ENCODE results near the gene SYPL1. TPM values are rescaled to one million over a fixed set of nuclear protein-coding genes. Genes with fewer than 3 reads are reported as not detected.

Gene SYPL1
- total RNA-seq, 2 donors from 2014 or later: 71.9 to 87.1 TPM

DNA sequence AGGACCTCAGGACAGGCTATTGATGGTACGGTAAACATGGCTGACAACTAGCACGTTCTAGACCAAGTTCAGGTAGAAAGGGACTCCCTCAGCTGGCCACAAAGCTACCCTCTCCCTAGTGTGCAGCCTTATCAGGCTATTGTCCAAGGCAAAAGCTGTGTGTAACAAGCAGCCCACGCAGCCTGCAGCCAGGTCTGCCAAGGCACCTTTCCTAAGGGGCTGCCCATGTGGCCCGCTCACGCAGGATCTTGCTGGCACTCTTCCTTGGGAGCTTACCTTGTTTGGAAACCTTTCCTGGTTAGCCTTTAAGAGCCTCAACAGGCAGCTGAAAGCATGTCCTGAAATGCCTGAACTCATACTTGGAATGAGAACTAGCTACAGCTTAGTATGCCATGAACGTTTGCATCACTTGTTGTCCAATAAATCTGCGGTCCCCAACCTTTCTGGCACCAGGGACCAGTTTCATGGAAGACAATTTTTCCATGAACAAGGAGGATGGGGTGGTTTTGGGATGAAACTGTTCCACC lies 51.7 kb downstream of the SYPL1 start:
- DNase-seq: no peak
- no peak for ATAC-seq
- intact Hi-C loops (cut with DNase I): no loop called here

DNA sequence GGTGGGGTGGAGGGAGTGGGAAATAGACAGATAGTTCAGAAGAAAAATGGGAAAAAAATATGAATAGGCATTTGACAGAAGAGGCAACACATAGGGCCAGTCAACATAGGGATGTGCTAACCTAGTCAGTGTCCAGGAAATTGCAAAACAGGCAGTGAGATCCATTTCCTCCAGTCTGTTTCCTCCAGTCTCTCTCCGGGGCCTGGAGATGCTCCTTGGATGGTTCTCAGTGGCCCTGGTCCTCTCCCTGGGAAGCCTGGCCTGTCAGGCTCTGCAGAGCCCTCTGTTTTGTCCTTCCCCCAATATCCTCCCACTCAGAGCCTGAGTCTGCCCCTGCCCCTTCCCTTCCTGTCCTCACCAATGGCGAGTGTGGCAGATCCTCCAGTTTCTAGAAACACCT lies 52.6 kb downstream of the SYPL1 start:
- intact Hi-C loops (cut with DNase I): loop anchor here in 1 of 2 donors (2.0 kb wide), 1 partner anchor 95 kb away; no protein-coding TSS in a partner anchor
- ATAC-seq (no peak), DNase-seq (no peak)

DNA sequence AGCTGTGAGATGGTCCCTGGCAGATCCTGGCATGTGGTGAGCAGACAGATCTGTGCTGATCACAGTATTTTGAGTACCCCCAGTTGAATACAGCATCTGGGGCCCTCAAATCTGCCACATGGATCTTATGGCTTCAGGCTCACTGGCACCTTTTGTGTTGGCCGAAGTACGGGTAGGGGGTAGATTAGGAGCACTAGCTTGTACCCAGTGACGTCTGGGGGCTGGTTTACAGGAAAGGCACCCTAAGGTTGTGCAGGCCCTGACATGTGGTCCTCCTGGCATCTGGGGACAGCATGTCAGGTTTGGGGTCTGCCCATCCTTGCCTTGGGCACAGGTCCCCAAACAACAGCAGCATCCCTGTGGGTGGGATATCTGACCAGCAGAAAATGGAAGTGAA lies 53.2 kb downstream of the SYPL1 start:
- ATAC-seq (no peak), DNase-seq (no peak)
- intact Hi-C loops (cut with DNase I): loop anchor here in 1 of 2 donors (2.0 kb wide), 1 partner anchor 96 kb away; no protein-coding TSS in a partner anchor

GRCh38 chr7:106057962-106058927 lies 53.9 kb downstream of the SYPL1 start:
- DNase-seq (no peak), ATAC-seq (peak; percentile 53 to 64)
- intact Hi-C loops (cut with DNase I): loop anchor here (1.0 to 2.0 kb wide), 2 partner anchors 96 to 97 kb away; no protein-coding TSS in a partner anchor

DNA sequence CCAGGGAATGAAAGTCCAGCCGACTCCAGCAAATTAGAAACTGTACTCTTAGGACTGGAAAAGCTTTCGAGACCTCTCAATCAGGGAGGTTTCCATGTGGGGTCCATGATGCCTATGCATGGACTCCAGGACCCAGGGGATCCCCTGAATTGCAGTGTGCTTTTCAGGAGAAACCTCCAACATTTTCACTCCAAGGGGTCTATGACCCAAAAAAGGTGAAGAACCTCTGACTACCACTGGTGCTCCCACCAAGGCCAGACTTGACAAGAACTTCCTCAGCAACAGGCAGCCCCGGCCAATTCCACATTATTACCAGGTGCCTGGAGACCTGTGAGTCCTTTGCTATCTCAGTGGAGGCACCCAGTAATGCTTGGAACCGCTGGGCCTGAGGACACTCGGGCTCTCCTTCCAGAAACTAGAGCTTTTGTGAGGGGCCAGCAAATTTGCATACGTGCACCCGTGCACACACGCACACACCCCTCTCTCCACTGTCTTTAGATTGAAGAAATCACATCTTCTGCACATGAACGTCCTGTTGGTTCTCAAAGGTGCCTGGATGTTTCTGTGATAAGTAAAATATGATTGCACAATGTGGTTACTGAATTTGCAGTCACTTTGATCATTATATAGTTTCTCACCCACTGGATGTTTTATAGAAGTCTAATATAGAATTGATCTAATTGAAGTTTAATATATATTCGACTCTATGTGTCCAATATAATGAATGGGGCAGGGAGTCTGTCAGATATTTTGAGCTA lies 54.7 kb downstream of the SYPL1 start:
- ATAC-seq (no peak), DNase-seq (no peak)
- intact Hi-C loops (cut with DNase I): loop anchor here in 1 of 2 donors (1.0 kb wide), 1 partner anchor 97 kb away; no protein-coding TSS in a partner anchor

DNA sequence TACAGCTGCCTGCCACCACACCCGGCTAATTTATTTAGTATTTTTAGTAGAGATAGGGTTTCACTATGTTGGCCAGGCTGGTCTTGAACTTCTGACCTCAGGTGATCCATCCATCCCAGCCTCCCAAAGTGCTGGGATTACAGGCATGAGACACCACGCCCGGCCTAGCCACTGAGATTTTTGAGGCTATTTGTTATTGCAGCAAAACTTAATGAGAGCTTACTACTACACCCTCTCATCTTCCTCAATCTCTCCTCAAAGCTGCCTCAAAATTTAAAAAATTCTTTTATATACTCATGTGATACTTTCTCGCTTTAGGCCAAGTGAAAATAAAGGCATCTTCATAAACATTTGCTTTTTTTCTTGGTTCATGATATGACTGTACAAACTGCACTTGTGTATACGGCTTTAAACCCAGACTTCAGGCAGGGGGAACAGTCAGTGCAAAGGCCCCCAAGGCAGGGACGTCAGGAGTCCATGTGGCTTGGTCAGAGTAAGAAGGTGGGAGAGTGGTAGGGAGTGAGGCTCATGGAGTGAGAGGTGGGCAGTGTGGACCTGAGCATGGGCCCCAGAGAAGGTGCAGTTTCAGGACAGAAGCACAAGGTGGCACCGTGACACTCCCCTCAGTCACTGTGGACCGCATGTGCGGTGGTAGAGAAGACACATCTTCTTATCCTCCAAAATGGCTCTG lies 55.5 kb downstream of the SYPL1 start:
- DNase-seq (peak; percentile 75), ATAC-seq (peak; percentile 92 to 94)
- intact Hi-C loops (cut with DNase I): loop anchor here in 1 of 2 donors (1.0 kb wide), 1 partner anchor 98 kb away; no protein-coding TSS in a partner anchor

GRCh38 chr7:106054971-106055532 lies 57.1 kb downstream of the SYPL1 start:
- intact Hi-C loops (cut with DNase I): no loop called here
- ATAC-seq: no peak

DNA sequence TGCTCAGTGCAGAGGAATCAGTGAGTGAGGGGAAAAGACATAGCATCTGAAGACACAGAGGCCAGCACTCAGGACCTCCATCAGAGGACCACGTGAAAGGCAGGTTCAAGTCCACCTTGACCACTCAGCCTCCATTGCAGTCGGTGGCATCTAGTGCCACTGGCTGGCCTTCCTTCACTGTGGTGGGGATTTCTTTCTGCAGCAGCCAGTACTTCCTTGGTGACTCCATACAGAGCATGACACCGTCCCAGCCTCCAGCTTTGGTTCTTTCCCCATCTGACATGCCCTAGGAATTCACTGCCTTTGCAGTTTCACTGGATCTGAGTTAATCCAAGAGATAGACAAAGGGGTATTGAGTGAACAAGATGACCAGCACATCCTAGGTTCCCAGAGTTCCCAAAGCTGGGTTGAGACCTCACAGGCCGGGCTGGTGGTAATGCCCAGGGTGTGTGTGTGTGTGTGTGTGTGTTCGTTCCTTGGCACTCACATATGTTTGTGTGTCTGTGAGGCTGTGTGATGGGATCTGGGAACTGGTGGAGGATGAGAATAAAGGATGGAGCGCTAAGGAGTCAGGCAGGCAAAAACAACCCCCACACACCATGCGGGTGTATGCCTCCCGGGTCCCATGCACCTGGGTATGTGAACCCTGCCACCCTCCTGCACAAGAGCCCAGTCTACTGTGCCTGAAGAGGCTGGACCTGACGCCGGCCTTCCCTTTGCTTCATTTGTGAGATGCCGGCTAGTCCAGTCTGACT lies 57.8 kb downstream of the SYPL1 start:
- ATAC-seq: no peak
- intact Hi-C loops (cut with DNase I): no loop called here
- DNase-seq: no peak

More at GRCh38 chr7:106054971-106055532, 57.1 kb downstream of the SYPL1 start:
- DNase-seq: no peak

DNA sequence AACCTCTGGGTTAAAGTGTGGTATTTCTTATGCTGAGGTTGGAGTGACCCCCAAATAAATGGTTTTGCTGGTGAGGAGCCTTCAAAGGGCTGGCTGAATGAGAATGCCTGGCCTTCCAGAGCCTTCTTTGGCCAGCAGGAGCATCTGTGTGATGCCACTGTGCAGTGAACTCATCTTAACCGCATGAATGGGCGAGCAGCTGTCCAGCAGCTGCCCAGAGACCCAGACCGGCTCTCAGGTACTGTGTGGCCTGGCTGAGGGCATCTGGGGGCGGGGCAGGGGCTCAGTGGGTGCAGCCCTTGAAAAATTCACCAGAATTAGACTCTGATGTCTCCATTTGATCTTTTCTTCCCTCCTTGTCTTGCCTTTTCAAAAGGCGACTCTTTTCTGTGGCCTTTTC lies 59.0 kb downstream of the SYPL1 start:
- ATAC-seq: no peak
- no peak for DNase-seq
- intact Hi-C loops (cut with DNase I): no loop called here

GRCh38 chr7:106052681-106053080 lies 59.4 kb downstream of the SYPL1 start:
- DNase-seq (no peak), ATAC-seq (no peak)
- intact Hi-C loops (cut with DNase I): no loop called here

DNA sequence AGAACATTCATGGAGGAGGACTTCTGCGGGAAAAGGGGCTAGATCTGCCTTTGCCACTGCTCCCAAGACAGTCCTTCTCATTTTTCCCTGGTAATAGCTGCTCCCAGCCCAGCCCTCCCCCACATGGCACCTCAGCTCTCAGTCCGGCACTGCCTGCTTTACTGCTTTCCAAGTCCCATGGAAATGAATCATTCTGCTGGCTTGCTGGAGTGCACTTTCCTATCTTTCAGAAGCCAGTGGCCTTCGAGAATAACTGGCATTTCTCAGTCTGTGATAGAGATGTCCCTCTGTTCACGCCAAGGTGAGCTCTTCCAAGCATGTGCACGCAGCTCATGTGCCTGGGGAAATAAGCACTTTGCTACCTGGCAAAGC lies 61.4 kb downstream of the SYPL1 start:
- intact Hi-C loops (cut with DNase I): no loop called here

DNA sequence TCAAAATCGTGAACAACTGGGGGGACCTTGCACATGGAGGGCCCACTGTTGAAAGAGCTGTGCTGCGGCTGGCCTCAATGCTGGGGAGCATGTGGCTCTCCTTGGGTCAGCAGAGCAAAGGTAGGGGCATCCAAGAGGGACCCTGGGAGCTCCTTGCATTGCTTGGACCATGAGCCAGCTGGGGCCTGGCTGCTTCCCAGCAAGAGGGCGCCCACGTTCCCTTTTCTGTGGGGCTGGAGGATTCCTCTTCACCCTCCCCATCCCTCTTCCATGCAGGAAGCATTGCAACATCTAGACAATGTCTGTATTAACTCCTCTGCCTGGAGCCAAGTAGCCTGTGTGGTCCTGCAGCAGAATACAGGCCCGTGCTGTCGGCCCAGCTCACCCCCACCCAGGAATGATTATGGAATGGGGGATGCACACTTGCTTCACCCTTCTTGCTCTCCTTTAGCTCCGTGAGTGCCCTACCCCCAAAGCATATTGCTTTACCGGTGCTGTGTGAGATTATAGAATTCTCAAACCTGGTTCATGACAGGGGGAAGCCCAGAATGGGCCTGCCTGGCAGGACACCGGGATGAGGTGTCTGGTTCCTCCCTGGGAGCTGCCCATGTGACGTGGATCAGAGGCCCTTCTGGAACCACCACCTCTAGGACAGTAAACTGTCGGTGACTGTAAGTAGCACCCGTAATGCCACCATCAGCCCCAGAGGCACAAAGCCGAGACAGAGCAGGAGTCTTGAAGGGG lies 61.9 kb downstream of the SYPL1 start:
- DNase-seq: no peak
- peak; percentile 61 to 73 for ATAC-seq
- intact Hi-C loops (cut with DNase I): no loop called here

More for the DNA sequence above, 61.4 kb downstream of the SYPL1 start:
- ATAC-seq: peak; percentile 64 to 78
- DNase-seq: no peak

DNA sequence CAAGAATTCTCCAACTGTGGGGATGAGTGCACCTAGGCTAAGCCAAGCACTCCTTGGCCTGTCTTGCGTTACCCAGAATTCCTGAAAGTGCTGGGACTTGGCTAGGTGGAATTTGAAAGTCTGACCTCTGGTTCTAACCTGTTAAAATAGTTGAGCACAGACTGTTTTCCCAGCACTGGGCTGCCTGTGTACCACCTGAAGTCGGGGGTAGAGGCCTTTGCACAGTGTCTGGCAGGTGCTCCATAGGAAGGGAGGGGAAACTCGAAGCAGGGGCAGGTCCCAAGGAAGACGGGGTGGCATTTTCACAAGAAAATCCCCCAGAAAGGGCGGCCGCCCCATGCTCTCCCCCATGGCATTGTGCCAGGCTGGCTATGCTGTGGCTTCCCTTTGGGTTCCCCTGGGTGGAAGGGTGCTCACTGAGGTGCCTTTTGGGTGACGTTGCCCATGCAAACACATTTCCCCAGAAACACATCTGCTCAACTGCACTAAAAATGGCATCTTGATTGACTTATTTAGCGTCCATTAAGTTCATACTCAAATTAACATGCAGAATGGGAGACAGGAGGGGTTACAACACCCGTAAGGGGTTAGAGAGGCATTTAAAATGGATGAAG lies 62.9 kb downstream of the SYPL1 start:
- no peak for DNase-seq
- no peak for ATAC-seq
- intact Hi-C loops (cut with DNase I): loop anchor here in 1 of 2 donors (10.0 kb wide), 1 partner anchor 114 kb away; no protein-coding TSS in a partner anchor

- no peak for DNase-seq
- intact Hi-C loops (cut with DNase I): loop anchor here in 1 of 2 donors (10.0 kb wide), 1 partner anchor 114 kb away; no protein-coding TSS in a partner anchor
- ATAC-seq: no peak
Measured at GRCh38 chr7:106048706-106049020, 63.4 kb downstream of the SYPL1 start.

- ATAC-seq (no peak), DNase-seq (no peak)
- intact Hi-C loops (cut with DNase I): loop anchor here in 1 of 2 donors (10.0 kb wide), 1 partner anchor 113 kb away; no protein-coding TSS in a partner anchor
Measured at GRCh38 chr7:106047818-106048705, 64.0 kb downstream of the SYPL1 start.

GRCh38 chr7:106047184-106047583 lies 64.9 kb downstream of the SYPL1 start:
- DNase-seq (no peak), ATAC-seq (no peak)
- intact Hi-C loops (cut with DNase I): loop anchor here in 1 of 2 donors (10.0 kb wide), 1 partner anchor 112 kb away; no protein-coding TSS in a partner anchor
